HepG2 (cell line): Measurements from ENCODE around the gene DHX16. TPM values are rescaled to one million over a fixed set of nuclear protein-coding genes. Genes with fewer than 3 reads are reported as not detected.
A peak's percentile ranks its signal among the peaks of the same experiment; 100 is the strongest.

ENCODE experiments used
- HNRNPL ChIP-seq: fragments of 200-400 bp; formaldehyde crosslinking; IDR thresholded peaks from 2 replicates; pipeline ENCODE4 v1.6.1; 2017; ENCODE audit warnings: mild to moderate bottlenecking, low read depth, low read length
- JDP2 ChIP-seq: sonication (generic); formaldehyde crosslinking; IDR thresholded peaks from 2 replicates; pipeline ENCODE4 v1.8.1; 2022; ENCODE audit warnings: missing genetic modification reagents, borderline replicate concordance
- SMYD3 ChIP-seq: sonication (generic); formaldehyde crosslinking; IDR thresholded peaks from 2 replicates; pipeline ENCODE4 v1.8.1; 2023; ENCODE audit warnings: mild to moderate bottlenecking, missing genetic modification reagents
- ZNF496 ChIP-seq: sonication (generic); formaldehyde crosslinking; IDR thresholded peaks from 2 replicates; pipeline ENCODE4 v1.8.1; 2023; ENCODE audit warnings: mild to moderate bottlenecking, moderate library complexity, missing genetic modification reagents; ENCODE audit not compliant: insufficient replicate concordance
- ZNF567 ChIP-seq: sonication (generic); formaldehyde crosslinking; IDR thresholded peaks from 2 replicates; pipeline ENCODE4 v1.8.1; 2023; ENCODE audit warnings: mild to moderate bottlenecking, missing genetic modification reagents, borderline replicate concordance
- ZNF616 ChIP-seq: sonication (generic); formaldehyde crosslinking; IDR thresholded peaks from 2 replicates; pipeline ENCODE4 v1.5.0; 2020; ENCODE audit warnings: low read depth, mild to moderate bottlenecking, missing genetic modification reagents
- ZNF709 ChIP-seq: sonication (generic); formaldehyde crosslinking; IDR thresholded peaks from 2 replicates; pipeline ENCODE4 v1.5.0; 2020; ENCODE audit warnings: mild to moderate bottlenecking, missing genetic modification reagents
- ZSCAN12 ChIP-seq: sonication (generic); formaldehyde crosslinking; IDR thresholded peaks from 2 replicates; pipeline ENCODE4 v1.9.0; 2021; ENCODE audit warnings: mild to moderate bottlenecking, missing genetic modification reagents
- polyA plus RNA-seq, 8 experiments: library from polyadenylated mRNA; depleted of rRNA in 3 of 8; stranded (reverse) in 7 of 8; unstranded in 1 of 8; fragments of >200 nt; fragmentation: Illumina TruSeq in 4 of 8; extraction: Trizol in 4 of 8; gene quantifications; 2 replicates each; pipeline versions ENCODE4 v1.2.1 to v1.2.3, GENCODE V29; 2011 to 2016; ENCODE audit warnings: low read depth in 4 of 8, missing spikeins in 1 of 8, mixed read lengths in 1 of 8; ENCODE audit not compliant: insufficient read depth in 1 of 8
- total RNA-seq, 5 experiments: library from RNA; depleted of rRNA; stranded (reverse); fragments of >200 nt; fragmentation: Illumina TruSeq; extraction: Trizol; gene quantifications; 2 replicates each; pipeline ENCODE4 v1.2.3, GENCODE V29; 2016; ENCODE audit warnings: low read depth in 1 of 5
- TF ChIP-seq, protein P1 (sequence below): sonication (generic); formaldehyde crosslinking; IDR thresholded peaks from 2 replicates; pipeline ENCODE4 v1.4.0; 2020; ENCODE audit warnings: missing genetic modification reagents, borderline replicate concordance
- TF ChIP-seq, protein P2 (sequence below): sonication (generic); formaldehyde crosslinking; IDR thresholded peaks from 2 replicates; pipeline ENCODE4 v1.4.0; 2020; ENCODE audit warnings: mild to moderate bottlenecking, low read depth, missing genetic modification reagents
- TF ChIP-seq, protein P3 (sequence below): sonication (generic); formaldehyde crosslinking; IDR thresholded peaks from 2 replicates; pipeline ENCODE4 v1.4.0; 2020; ENCODE audit warnings: missing genetic modification reagents
- TF ChIP-seq, protein P4 (sequence below): sonication (generic); formaldehyde crosslinking; IDR thresholded peaks from 2 replicates; pipeline ENCODE4 v1.8.0; 2022; ENCODE audit warnings: missing genetic modification reagents, mild to moderate bottlenecking, borderline replicate concordance

DHX16 gene
- total and polyA plus RNA-seq, 2 of the 13 experiments (the other 11 are each of a cell fraction or from before 2014, with no cell fraction given) = 57.0 to 58.5 TPM

DNA sequence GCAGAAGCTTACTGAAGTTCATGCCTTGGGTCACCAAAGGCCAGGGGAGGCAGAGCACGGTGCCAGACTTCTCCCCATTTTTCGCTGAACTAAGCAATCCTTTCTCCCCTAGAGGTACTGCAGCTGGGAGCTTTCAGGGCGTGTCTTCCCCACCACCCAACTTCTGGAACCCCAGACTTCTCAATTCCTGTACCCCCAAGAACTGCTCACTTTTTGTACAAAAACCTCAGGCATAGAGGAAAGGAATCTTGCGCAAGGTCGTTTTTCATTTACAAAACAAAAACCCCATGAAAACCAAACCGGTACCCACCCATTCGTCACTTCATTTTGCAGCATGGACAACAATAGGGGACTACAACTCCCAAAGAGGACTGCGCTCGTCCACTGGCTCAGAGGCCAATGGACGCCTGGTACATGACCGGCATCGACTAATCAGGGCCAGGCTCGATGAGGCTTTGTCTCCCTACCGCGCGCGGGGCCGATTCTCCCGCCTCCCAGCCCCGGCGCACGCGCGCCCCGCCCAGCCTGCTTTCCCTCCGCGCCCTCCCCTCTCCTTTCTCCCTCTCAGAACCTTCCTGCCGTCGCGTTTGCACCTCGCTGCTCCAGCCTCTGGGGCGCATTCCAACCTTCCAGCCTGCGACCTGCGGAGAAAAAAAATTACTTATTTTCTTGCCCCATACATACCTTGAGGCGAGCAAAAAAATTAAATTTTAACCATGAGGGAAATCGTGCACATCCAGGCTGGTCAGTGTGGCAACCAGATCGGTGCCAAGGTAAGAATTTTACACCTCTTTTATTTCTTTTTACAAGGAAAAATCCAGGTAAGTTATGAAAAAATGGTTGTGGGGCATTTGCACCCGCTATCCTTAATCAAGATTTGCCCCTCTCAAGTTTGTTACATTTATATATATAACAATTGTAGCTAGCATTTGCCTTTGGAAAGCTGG is 47.3 kb upstream of the DHX16 start, which contains the start of gene TUBB (continued):
- TF ChIP-seq, protein P1, sequence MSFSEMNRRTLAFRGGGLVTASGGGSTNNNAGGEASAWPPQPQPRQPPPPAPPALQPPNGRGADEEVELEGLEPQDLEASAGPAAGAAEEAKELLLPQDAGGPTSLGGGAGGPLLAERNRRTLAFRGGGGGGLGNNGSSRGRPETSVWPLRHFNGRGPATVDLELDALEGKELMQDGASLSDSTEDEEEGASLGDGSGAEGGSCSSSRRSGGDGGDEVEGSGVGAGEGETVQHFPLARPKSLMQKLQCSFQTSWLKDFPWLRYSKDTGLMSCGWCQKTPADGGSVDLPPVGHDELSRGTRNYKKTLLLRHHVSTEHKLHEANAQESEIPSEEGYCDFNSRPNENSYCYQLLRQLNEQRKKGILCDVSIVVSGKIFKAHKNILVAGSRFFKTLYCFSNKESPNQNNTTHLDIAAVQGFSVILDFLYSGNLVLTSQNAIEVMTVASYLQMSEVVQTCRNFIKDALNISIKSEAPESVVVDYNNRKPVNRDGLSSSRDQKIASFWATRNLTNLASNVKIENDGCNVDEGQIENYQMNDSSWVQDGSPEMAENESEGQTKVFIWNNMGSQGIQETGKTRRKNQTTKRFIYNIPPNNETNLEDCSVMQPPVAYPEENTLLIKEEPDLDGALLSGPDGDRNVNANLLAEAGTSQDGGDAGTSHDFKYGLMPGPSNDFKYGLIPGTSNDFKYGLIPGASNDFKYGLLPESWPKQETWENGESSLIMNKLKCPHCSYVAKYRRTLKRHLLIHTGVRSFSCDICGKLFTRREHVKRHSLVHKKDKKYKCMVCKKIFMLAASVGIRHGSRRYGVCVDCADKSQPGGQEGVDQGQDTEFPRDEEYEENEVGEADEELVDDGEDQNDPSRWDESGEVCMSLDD (CRISPR knock-in tag) = peak; percentile 35; the same call in 1 of the 2 replicates
- TF ChIP-seq ZNF616 (CRISPR knock-in tag) = no peak
- TF ChIP-seq HNRNPL = no peak
- TF ChIP-seq, protein P2, sequence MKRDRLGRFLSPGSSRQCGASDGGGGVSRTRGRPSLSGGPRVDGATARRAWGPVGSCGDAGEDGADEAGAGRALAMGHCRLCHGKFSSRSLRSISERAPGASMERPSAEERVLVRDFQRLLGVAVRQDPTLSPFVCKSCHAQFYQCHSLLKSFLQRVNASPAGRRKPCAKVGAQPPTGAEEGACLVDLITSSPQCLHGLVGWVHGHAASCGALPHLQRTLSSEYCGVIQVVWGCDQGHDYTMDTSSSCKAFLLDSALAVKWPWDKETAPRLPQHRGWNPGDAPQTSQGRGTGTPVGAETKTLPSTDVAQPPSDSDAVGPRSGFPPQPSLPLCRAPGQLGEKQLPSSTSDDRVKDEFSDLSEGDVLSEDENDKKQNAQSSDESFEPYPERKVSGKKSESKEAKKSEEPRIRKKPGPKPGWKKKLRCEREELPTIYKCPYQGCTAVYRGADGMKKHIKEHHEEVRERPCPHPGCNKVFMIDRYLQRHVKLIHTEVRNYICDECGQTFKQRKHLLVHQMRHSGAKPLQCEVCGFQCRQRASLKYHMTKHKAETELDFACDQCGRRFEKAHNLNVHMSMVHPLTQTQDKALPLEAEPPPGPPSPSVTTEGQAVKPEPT (CRISPR knock-in tag) = no peak; the same call in 1 of the 2 replicates
- no peak for TF ChIP-seq JDP2 (CRISPR knock-in tag)
- TF ChIP-seq, protein P3, sequence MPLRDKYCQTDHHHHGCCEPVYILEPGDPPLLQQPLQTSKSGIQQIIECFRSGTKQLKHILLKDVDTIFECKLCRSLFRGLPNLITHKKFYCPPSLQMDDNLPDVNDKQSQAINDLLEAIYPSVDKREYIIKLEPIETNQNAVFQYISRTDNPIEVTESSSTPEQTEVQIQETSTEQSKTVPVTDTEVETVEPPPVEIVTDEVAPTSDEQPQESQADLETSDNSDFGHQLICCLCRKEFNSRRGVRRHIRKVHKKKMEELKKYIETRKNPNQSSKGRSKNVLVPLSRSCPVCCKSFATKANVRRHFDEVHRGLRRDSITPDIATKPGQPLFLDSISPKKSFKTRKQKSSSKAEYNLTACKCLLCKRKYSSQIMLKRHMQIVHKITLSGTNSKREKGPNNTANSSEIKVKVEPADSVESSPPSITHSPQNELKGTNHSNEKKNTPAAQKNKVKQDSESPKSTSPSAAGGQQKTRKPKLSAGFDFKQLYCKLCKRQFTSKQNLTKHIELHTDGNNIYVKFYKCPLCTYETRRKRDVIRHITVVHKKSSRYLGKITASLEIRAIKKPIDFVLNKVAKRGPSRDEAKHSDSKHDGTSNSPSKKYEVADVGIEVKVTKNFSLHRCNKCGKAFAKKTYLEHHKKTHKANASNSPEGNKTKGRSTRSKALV = no peak
- peak; percentile 57; the same call in 1 of the 2 replicates for TF ChIP-seq ZNF709
- TF ChIP-seq, protein P4, sequence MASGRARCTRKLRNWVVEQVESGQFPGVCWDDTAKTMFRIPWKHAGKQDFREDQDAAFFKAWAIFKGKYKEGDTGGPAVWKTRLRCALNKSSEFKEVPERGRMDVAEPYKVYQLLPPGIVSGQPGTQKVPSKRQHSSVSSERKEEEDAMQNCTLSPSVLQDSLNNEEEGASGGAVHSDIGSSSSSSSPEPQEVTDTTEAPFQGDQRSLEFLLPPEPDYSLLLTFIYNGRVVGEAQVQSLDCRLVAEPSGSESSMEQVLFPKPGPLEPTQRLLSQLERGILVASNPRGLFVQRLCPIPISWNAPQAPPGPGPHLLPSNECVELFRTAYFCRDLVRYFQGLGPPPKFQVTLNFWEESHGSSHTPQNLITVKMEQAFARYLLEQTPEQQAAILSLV = no peak
- TF ChIP-seq ZSCAN12 (CRISPR knock-in tag) = no peak; the same call in 1 of the 2 replicates
- TF ChIP-seq ZNF567 (CRISPR knock-in tag) = no peak; the same call in 1 of the 2 replicates
- no peak for TF ChIP-seq SMYD3
- no peak for TF ChIP-seq ZNF496 (CRISPR knock-in tag)
